WERI-Rb-1 (cell line): ENCODE results near the gene AZI2.

ENCODE experiments used
- DNase-seq: peaks from one replicate; pipeline ENCODE4 v3.0.0-alpha.2; 2020
- H3K27ac ChIP-seq: fragments of 250-450 bp; sonication (Bioruptor Pico); 2 replicates; pipeline ENCODE4 v1.5.1; 2020; ENCODE audit warnings: mild to moderate bottlenecking, moderate library complexity
- H3K27me3 ChIP-seq: fragments of 250-450 bp; sonication (Bioruptor Pico); 2 replicates; pipeline ENCODE4 v1.5.1; 2021; ENCODE audit warnings: mild to moderate bottlenecking, low read depth, moderate library complexity; ENCODE audit not compliant: insufficient read depth, severe bottlenecking
- H3K36me3 ChIP-seq: fragments of 250-450 bp; sonication (Bioruptor Pico); 2 replicates; pipeline ENCODE4 v1.5.1; 2020; ENCODE audit warnings: mild to moderate bottlenecking, moderate library complexity
- H3K4me3 ChIP-seq: 2 replicates; pipeline ENCODE4 v1.5.1; 2011; ENCODE audit warnings: low read depth, mild to moderate bottlenecking, control low read depth, low read length
- H3K9me3 ChIP-seq: fragments of 250-450 bp; sonication (Bioruptor Pico); 2 replicates; pipeline ENCODE4 v1.5.1; 2021; ENCODE audit warnings: mild to moderate bottlenecking, moderate library complexity; ENCODE audit not compliant: severe bottlenecking
- TF ChIP-seq, protein P1 (sequence below): IDR thresholded peaks from 2 replicates; pipeline ENCODE4 v1.5.1; 2011; ENCODE audit warnings: low read depth, mild to moderate bottlenecking, control low read depth, inconsistent platforms, low read length

AZI2 gene, protein sequence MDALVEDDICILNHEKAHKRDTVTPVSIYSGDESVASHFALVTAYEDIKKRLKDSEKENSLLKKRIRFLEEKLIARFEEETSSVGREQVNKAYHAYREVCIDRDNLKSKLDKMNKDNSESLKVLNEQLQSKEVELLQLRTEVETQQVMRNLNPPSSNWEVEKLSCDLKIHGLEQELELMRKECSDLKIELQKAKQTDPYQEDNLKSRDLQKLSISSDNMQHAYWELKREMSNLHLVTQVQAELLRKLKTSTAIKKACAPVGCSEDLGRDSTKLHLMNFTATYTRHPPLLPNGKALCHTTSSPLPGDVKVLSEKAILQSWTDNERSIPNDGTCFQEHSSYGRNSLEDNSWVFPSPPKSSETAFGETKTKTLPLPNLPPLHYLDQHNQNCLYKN

DNA sequence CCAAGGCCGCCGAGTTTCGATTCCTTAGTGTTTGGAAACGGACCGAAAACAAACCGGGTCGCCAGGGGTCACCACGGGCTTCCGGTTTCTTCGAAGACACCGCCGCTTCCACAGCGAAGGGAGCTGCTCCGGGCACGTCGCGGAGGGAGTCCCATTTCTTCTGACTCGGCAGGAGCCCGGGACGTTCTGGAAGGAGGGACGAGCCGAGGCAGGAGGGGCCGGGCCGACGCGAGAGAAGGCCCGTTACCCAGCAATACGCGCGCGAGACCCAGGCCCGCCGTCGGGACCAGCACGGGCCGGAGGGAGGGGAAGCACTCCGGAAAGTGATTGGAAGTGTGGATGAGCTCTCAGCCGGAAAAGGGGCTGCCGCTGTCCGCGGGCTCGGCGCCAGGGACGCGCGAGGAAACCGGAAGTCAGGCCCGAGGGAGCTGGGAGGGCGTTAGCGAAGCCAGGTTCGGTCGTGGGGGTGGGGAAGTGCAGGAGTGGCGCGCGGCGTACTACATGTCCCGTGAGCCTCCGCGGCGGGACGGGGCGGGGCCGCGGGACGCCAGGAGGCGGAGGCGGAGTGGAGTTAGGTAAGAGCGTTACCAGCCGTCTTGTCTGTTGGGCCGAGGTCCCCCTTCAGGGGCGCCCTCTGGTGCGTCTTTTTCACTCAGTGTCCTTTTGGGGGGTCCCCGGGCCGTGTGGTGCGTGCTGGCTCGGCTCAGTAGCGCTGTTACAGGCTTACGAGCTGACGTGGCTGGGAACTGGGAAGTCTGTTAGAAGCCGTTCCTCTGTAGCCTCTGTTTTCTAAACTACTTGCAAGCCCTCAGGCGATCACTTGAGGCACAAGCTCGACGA lies at the start of gene AZI2, which contains the start of gene ZCWPW2:
AZI2 (minus strand) TSS at position 196 of the 840 bp plus-strand sequence. CDS start 8,207 bp downstream, outside the sequence.
ZCWPW2 (plus strand) TSS at position 93 of the 840 bp plus-strand sequence. CDS start 64,348 bp downstream, outside the sequence.
- H3K4me3 ChIP-seq: peak within 1 kb of the TSS; percentile 95
- TF ChIP-seq, protein P1, sequence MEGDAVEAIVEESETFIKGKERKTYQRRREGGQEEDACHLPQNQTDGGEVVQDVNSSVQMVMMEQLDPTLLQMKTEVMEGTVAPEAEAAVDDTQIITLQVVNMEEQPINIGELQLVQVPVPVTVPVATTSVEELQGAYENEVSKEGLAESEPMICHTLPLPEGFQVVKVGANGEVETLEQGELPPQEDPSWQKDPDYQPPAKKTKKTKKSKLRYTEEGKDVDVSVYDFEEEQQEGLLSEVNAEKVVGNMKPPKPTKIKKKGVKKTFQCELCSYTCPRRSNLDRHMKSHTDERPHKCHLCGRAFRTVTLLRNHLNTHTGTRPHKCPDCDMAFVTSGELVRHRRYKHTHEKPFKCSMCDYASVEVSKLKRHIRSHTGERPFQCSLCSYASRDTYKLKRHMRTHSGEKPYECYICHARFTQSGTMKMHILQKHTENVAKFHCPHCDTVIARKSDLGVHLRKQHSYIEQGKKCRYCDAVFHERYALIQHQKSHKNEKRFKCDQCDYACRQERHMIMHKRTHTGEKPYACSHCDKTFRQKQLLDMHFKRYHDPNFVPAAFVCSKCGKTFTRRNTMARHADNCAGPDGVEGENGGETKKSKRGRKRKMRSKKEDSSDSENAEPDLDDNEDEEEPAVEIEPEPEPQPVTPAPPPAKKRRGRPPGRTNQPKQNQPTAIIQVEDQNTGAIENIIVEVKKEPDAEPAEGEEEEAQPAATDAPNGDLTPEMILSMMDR: peak; percentile 23; the same call in 1 of the 2 replicates
- H3K27ac ChIP-seq: peak within 1 kb of the TSS; percentile 98
- H3K36me3 ChIP-seq: peaks cover 8% of the 10 kb centered on the region
- no peaks in the 10 kb centered on the region for H3K27me3 ChIP-seq
- H3K9me3 ChIP-seq: no peaks in the 10 kb centered on the region
- DNase-seq: peak; percentile 96

DNA sequence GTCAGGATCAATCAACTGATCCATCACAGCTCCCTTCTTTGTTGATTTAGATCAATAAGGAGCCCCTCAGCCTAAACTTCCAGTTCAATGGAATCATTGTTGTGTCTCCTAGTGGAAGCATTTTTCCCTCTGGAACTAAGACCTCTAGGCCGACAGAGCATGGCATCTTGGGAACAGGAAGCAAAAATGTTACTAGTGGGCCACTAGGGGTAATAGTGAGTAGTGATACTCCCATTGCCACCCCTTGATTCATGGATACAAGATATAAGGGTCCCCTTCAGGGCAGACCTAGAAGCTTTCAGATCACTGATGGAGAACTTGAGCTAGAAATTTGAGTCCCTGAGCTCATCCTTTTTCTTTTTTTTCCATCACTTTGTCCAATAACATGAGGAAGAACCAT lies 40.4 kb upstream of the AZI2 start:
- TF ChIP-seq, protein P1: no peak
- Histone ChIP-seq H3K36me3 (no peaks in the 10 kb centered on the region), H3K9me3 (no peaks in the 10 kb centered on the region), H3K27ac (no peak overlapping the region), H3K4me3 (no peak overlapping the region), H3K27me3 (no peaks in the 10 kb centered on the region)
- no peak for DNase-seq

DNA sequence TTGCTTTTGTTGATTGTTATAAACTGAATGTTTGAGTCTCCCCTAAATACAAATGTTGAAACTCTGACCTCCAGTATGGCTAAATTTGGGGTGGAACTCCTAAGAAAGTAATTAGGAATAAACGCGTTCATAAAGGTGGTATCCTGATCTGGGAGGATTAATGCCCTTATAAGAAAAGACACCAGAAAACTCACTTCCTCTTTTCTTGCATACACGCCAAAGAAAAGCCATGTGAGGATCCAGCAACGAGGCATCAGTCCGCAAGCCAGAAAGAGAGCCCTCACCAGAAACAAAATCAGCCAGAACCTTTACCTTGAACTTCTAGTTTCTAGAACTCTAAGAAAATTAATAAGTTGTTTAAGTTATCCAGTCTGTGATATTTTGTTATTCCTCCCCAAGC lies 37.4 kb upstream of the AZI2 start:
- no peaks in the 10 kb centered on the region for H3K9me3 ChIP-seq
- H3K27ac ChIP-seq: no peak overlapping the region
- H3K27me3 ChIP-seq: no peaks in the 10 kb centered on the region
- DNase-seq: no peak
- TF ChIP-seq, protein P1: no peak
- no peaks in the 10 kb centered on the region for H3K36me3 ChIP-seq
- no peak overlapping the region for H3K4me3 ChIP-seq

DNA sequence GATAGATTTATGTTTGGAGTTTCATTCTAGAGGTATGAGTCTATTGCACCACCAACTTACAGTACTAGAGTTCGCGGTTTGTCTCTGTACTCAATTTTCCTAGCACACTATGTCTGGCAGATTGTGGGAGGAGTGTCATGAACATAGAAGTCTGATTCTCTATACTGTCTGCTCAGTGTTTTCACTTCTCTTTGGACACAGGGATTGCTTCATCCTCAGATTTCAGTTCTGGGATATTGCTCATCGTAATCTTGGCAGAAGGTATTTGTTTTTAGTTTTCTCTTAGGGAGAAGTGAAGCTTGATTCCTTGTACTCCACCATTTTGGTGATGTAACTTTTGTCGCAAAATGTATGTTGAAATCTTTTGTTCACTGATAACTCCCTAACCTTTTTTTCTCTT lies 27.8 kb upstream of the AZI2 start:
- H3K27ac ChIP-seq: no peak overlapping the region
- H3K9me3 ChIP-seq: no peaks in the 10 kb centered on the region
- no peaks in the 10 kb centered on the region for H3K36me3 ChIP-seq
- H3K27me3 ChIP-seq: no peaks in the 10 kb centered on the region
- TF ChIP-seq, protein P1: no peak
- no peak for DNase-seq
- H3K4me3 ChIP-seq: no peak overlapping the region

DNA sequence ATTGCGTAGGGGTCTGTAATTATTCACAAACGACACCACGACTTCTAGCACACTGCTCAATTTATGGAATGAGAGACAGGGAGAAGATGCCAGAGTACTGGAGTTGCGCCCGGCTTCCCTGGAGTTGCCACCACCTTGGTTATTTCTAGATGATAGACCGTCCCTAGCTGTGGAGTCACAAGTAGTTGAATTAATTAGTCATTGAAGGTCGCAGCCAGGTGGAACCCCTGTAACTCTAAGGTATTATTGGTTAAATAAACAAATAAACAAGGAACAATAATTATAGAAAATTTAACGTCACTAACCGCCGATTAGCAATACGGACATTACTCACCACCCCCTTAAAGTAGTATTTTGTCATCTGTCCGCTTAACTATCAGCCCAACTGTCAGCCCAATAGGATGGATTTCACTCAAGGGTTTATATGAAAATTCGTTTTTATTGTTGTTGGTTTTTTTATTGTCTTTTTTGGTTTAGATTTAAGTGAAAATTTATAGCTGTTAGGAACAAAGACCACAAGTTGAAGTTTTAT lies 911 bp upstream of the AZI2 start:
- Histone ChIP-seq H3K27ac (peak overlapping the region; percentile 98), H3K4me3 (peak overlapping the region; percentile 95), H3K27me3 (no peaks in the 10 kb centered on the region), H3K36me3 (peaks cover 8% of the 10 kb centered on the region), H3K9me3 (no peaks in the 10 kb centered on the region)
- TF ChIP-seq, protein P1: no peak
- DNase-seq: no peak
